ENCODE results near the gene MBNL1.

The MBNL1 gene

GRCh38 chr3:152288681-152289080 is 20.0 kb downstream of the MBNL1 start (continued):
- TF ChIP-seq ZNF362 (tag by site-specific recombination; IDR thresholded peaks at IDR 0.05) (no peak), ZNF510 (tag by site-specific recombination; IDR thresholded peaks at IDR 0.05; ENCODE audit: insufficient replicate concordance) (no peak), ZNF785 (tag by site-specific recombination; IDR thresholded peaks at IDR 0.05) (no peak), ZNF623 (tag by site-specific recombination; IDR thresholded peaks at IDR 0.05) (no peak), SP7 (tag by site-specific recombination; IDR thresholded peaks at IDR 0.05) (no peak), ZNF140 (tag by site-specific recombination; IDR thresholded peaks at IDR 0.05) (no peak), HOXA7 (CRISPR knock-in tag; IDR thresholded peaks at IDR 0.05; ENCODE audit: borderline replicate concordance) (no peak)

GRCh38 chr3:152289708-152290107 is 21.0 kb downstream of the MBNL1 start:
- POLR2A ChIA-PET: no interaction called here
- Histone ChIP-seq H3K36me3 (ENCODE audit: control insufficient read depth in 2 of 2, insufficient read depth in 1 of 2, low read length in 2 of 2) (no peaks in the 10 kb centered on the region), H3K27ac (ENCODE audit: extremely low read depth, low read depth, low read length) (no peak overlapping the region), H3K9me3 (ENCODE audit: control insufficient read depth, insufficient read depth, low read depth, low read length) (no peaks in the 10 kb centered on the region), H3K4me3 (ENCODE audit: low read depth, low read length) (no peak overlapping the region), H3K4me1 (ENCODE audit: control insufficient read depth, insufficient read depth, low read length) (no peaks in the 10 kb centered on the region)
- CTCF ChIA-PET: interaction anchor here (0.6 kb wide), 1 partner anchor 109 kb away, joined by 3 read pairs; no protein-coding TSS in a partner anchor
- no peak for TF ChIP-seq ATF2 (tag by site-specific recombination; IDR thresholded peaks at IDR 0.05; ENCODE audit: low read depth)
- TF ChIP-seq ZNF302 (tag by site-specific recombination; IDR thresholded peaks at IDR 0.05; ENCODE audit: low read depth): no peak
- TF ChIP-seq ZNF560 (tag by site-specific recombination; IDR thresholded peaks at IDR 0.05; ENCODE audit: borderline replicate concordance): no peak
- no peak for TF ChIP-seq ZNF19 (tag by site-specific recombination; IDR thresholded peaks at IDR 0.05; ENCODE audit: low read depth)

GRCh38 chr3:152290374-152290773 is 21.6 kb downstream of the MBNL1 start:
- ChIA-PET CTCF (interaction anchor here (1.7 kb wide), 1 partner anchor 15 kb away, joined by 3 read pairs; no protein-coding TSS in a partner anchor), POLR2A (no interaction called here)
- no peaks in the 10 kb centered on the region for H3K9me3 ChIP-seq (ENCODE audit: control insufficient read depth, insufficient read depth, low read depth, low read length)
- no peaks in the 10 kb centered on the region for H3K36me3 ChIP-seq (ENCODE audit: control insufficient read depth in 2 of 2, insufficient read depth in 1 of 2, low read length in 2 of 2)
- no peak overlapping the region for H3K4me3 ChIP-seq (ENCODE audit: low read depth, low read length)
- H3K27ac ChIP-seq (ENCODE audit: extremely low read depth, low read depth, low read length): no peak overlapping the region
- no peaks in the 10 kb centered on the region for H3K4me1 ChIP-seq (ENCODE audit: control insufficient read depth, insufficient read depth, low read length)
- TF ChIP-seq ZBTB6 (tag by site-specific recombination; IDR thresholded peaks at IDR 0.05) (no peak), ZNF221 (tag by site-specific recombination; IDR thresholded peaks at IDR 0.05; ENCODE audit: borderline replicate concordance) (no peak), ZNF571 (tag by site-specific recombination; IDR thresholded peaks at IDR 0.05) (no peak), ZNF37A (tag by site-specific recombination; IDR thresholded peaks at IDR 0.05) (no peak), ZNF24 (tag by site-specific recombination; IDR thresholded peaks at IDR 0.05) (no peak), TSHZ1 (tag by site-specific recombination; IDR thresholded peaks at IDR 0.05; ENCODE audit: borderline replicate concordance) (no peak), ZBTB11 (tag by site-specific recombination; conservative IDR thresholded peaks at IDR 0.05; ENCODE audit: low read depth) (no peak), YY2 (tag by site-specific recombination; IDR thresholded peaks at IDR 0.05) (no peak), ZNF16 (tag by site-specific recombination; IDR thresholded peaks at IDR 0.05; ENCODE audit: low read depth) (no peak), ZNF2 (tag by site-specific recombination; IDR thresholded peaks at IDR 0.05) (no peak), ZNF112 (tag by site-specific recombination; IDR thresholded peaks at IDR 0.05) (no peak)

All from HEK293 (cell line).